ENCODE measurements around the gene ZNF350.

ZNF350 gene

DNA sequence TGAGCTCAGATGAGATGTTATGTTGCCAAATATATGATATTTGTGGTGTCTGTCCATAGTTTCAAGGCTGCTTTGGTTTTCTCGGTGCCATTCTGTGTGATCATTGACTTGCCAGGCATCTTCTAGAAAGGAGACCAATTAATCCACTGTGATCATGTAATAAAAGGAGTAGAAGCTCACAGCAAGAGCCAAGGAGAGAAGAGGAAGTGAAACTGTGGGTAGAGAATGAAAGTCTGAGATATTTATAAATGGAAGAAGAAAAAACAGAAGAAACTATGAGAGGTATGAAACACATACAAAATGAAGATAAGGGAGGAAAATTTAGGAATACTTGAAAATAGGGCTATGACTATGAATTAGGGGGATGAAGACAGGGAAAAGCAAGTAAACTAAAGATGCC, 70.5 kb downstream of the ZNF350 start:
- no peaks in the 10 kb centered on the region for H3K27me3 ChIP-seq (ENCODE audit: insufficient read depth, low read length)
- H3K4ac ChIP-seq (ENCODE audit: low read depth, low read length): no peak overlapping the region
- H3K4me2 ChIP-seq (ENCODE audit: low read length): no peak overlapping the region
- no peak overlapping the region for H2AK5ac ChIP-seq (ENCODE audit: low read length)
- WGBS (ENCODE audit: extremely low coverage, insufficient coverage, insufficient read length): no CpG with 5 or more reads among the region's 1 CpG
- H3K79me2 ChIP-seq (ENCODE audit: control insufficient read depth, insufficient read depth, low read length, poor library complexity): no peaks in the 10 kb centered on the region
- no peak overlapping the region for H2AFZ ChIP-seq (ENCODE audit: insufficient read depth, low read length, poor library complexity)
- no peak overlapping the region for H3K23ac ChIP-seq (ENCODE audit: low read length)
- no peak overlapping the region for H4K91ac ChIP-seq (ENCODE audit: low read depth, low read length)
- no peaks in the 10 kb centered on the region for H3K79me1 ChIP-seq (ENCODE audit: low read length)
- no peak overlapping the region for H3K9ac ChIP-seq (ENCODE audit: low read length)
- no peak for DNase-seq
- no peak overlapping the region for H4K12ac ChIP-seq (ENCODE audit: low read depth, low read length)
- no peak overlapping the region for H3K18ac ChIP-seq (ENCODE audit: low read length)
- no peak overlapping the region for H2BK12ac ChIP-seq (ENCODE audit: low read length)
- peaks cover 15% of the 10 kb centered on the region for H3K9me3 ChIP-seq (ENCODE audit: insufficient read depth, low read depth, low read length)
- H3K4me3 ChIP-seq (ENCODE audit: low read depth, low read length): no peak overlapping the region
- no peak overlapping the region for H3K14ac ChIP-seq (ENCODE audit: low read length)
- H3K27ac ChIP-seq (ENCODE audit: low read depth, low read length): no peak overlapping the region
- no peak overlapping the region for H4K8ac ChIP-seq (ENCODE audit: low read depth, low read length)
- no peaks in the 10 kb centered on the region for H3K4me1 ChIP-seq (ENCODE audit: control insufficient read depth in 1 of 2, insufficient read depth in 2 of 2, low read length in 2 of 2)
- H2BK120ac ChIP-seq (ENCODE audit: insufficient read depth, low read length, poor library complexity): no peak overlapping the region
- no peak overlapping the region for H2BK5ac ChIP-seq (ENCODE audit: low read depth, low read length, poor library complexity)
- H3K36me3 ChIP-seq (ENCODE audit: control insufficient read depth in 1 of 2, insufficient read depth in 2 of 2, low read length in 2 of 2): no peaks in the 10 kb centered on the region

DNA sequence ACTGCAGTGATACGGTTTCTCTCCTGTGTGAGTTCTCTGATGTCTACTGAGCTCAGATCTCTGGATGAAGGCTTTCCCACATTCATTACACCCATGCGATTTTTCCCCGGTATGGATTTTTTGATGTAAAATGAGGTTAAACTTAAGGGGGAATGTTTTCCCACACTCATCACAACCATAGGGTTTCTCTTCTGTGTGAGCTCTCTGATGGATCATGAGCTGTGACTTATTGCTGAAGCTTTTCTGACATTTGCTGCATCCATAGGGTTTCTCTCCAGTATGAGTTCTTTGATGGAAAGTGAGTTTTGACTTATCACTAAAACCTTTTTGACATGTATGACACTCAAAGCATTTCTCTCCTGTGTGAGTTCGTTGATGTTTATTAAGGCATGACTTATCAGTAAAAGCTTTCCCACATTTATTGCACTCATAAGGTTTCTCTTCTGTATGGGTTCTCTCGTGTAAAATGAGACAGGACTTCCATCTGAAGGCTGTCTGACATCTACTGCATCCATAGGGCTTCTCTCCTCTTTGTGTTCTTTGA, 71.2 kb downstream of the ZNF350 start:
- Histone ChIP-seq H3K9ac (ENCODE audit: low read length) (no peak overlapping the region), H3K27ac (ENCODE audit: low read depth, low read length) (no peak overlapping the region), H4K91ac (ENCODE audit: low read depth, low read length) (no peak overlapping the region), H3K9me3 (ENCODE audit: insufficient read depth, low read depth, low read length) (peaks cover 15% of the 10 kb centered on the region), H3K14ac (ENCODE audit: low read length) (no peak overlapping the region), H3K4me3 (ENCODE audit: low read depth, low read length) (no peak overlapping the region), H3K4ac (ENCODE audit: low read depth, low read length) (no peak overlapping the region), H3K4me2 (ENCODE audit: low read length) (no peak overlapping the region), H3K79me2 (ENCODE audit: control insufficient read depth, insufficient read depth, low read length, poor library complexity) (no peaks in the 10 kb centered on the region), H3K4me1 (ENCODE audit: control insufficient read depth in 1 of 2, insufficient read depth in 2 of 2, low read length in 2 of 2) (no peaks in the 10 kb centered on the region), H3K27me3 (ENCODE audit: insufficient read depth, low read length) (no peaks in the 10 kb centered on the region), H3K23ac (ENCODE audit: low read length) (no peak overlapping the region), H2BK12ac (ENCODE audit: low read length) (no peak overlapping the region), H2BK5ac (ENCODE audit: low read depth, low read length, poor library complexity) (no peak overlapping the region), H3K18ac (ENCODE audit: low read length) (no peak overlapping the region), H4K8ac (ENCODE audit: low read depth, low read length) (no peak overlapping the region), H3K36me3 (ENCODE audit: control insufficient read depth in 1 of 2, insufficient read depth in 2 of 2, low read length in 2 of 2) (no peaks in the 10 kb centered on the region), H4K12ac (ENCODE audit: low read depth, low read length) (no peak overlapping the region), H3K79me1 (ENCODE audit: low read length) (no peaks in the 10 kb centered on the region), H2AK5ac (ENCODE audit: low read length) (no peak overlapping the region), H2BK120ac (ENCODE audit: insufficient read depth, low read length, poor library complexity) (no peak overlapping the region), H2AFZ (ENCODE audit: insufficient read depth, low read length, poor library complexity) (no peak overlapping the region)
- no peak for DNase-seq
- WGBS (ENCODE audit: extremely low coverage, insufficient coverage, insufficient read length): no CpG with 5 or more reads among the region's 5 CpGs

Measured in trophoblast cell (in vitro differentiated cells and primary cell).